ENCODE results near the gene SPPL2C. TPM values are rescaled to one million over a fixed set of nuclear protein-coding genes. Genes with fewer than 3 reads are reported as not detected.

The SPPL2C gene
- total and polyA plus RNA-seq, 2 of the 8 experiments (the other 6 are each of a cell fraction or from before 2014, with no cell fraction given), result not detected

DNA sequence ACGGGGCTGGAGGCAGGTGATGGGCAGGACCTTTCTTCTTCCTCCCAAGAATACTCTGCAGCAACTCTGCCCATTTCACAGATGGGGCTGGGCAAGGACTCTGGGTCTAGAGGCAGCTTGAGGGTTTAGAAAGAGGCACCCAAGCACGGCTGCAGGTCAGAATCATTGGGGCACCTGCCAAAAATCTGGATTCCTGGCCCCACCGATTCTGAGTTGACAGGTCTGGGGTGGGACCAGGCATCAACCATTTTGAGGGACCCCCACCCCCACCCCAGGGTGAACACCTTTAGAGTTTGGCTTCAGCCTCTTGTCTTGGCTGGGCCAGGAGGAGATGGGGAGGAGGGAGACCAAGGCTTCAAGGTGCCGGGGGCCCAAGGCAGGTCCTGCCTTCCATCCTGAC, 5.3 kb downstream of the SPPL2C start (continued):
- no peak for TF ChIP-seq SAP30 (IDR thresholded peaks at IDR 0.05; ENCODE audit: insufficient read depth, insufficient replicate concordance, low read length)
- no peak for TF ChIP-seq RXRA (IDR thresholded peaks at IDR 0.05; ENCODE audit: insufficient read depth, low read depth, low read length)
- no peak for TF ChIP-seq GABPA (IDR thresholded peaks at IDR 0.05; ENCODE audit: borderline replicate concordance, insufficient read depth, low read length)
- TF ChIP-seq EZH2 (IDR thresholded peaks at IDR 0.05; ENCODE audit: low read depth, low read length, severe bottlenecking), result no peak
- TF ChIP-seq, protein P1, sequence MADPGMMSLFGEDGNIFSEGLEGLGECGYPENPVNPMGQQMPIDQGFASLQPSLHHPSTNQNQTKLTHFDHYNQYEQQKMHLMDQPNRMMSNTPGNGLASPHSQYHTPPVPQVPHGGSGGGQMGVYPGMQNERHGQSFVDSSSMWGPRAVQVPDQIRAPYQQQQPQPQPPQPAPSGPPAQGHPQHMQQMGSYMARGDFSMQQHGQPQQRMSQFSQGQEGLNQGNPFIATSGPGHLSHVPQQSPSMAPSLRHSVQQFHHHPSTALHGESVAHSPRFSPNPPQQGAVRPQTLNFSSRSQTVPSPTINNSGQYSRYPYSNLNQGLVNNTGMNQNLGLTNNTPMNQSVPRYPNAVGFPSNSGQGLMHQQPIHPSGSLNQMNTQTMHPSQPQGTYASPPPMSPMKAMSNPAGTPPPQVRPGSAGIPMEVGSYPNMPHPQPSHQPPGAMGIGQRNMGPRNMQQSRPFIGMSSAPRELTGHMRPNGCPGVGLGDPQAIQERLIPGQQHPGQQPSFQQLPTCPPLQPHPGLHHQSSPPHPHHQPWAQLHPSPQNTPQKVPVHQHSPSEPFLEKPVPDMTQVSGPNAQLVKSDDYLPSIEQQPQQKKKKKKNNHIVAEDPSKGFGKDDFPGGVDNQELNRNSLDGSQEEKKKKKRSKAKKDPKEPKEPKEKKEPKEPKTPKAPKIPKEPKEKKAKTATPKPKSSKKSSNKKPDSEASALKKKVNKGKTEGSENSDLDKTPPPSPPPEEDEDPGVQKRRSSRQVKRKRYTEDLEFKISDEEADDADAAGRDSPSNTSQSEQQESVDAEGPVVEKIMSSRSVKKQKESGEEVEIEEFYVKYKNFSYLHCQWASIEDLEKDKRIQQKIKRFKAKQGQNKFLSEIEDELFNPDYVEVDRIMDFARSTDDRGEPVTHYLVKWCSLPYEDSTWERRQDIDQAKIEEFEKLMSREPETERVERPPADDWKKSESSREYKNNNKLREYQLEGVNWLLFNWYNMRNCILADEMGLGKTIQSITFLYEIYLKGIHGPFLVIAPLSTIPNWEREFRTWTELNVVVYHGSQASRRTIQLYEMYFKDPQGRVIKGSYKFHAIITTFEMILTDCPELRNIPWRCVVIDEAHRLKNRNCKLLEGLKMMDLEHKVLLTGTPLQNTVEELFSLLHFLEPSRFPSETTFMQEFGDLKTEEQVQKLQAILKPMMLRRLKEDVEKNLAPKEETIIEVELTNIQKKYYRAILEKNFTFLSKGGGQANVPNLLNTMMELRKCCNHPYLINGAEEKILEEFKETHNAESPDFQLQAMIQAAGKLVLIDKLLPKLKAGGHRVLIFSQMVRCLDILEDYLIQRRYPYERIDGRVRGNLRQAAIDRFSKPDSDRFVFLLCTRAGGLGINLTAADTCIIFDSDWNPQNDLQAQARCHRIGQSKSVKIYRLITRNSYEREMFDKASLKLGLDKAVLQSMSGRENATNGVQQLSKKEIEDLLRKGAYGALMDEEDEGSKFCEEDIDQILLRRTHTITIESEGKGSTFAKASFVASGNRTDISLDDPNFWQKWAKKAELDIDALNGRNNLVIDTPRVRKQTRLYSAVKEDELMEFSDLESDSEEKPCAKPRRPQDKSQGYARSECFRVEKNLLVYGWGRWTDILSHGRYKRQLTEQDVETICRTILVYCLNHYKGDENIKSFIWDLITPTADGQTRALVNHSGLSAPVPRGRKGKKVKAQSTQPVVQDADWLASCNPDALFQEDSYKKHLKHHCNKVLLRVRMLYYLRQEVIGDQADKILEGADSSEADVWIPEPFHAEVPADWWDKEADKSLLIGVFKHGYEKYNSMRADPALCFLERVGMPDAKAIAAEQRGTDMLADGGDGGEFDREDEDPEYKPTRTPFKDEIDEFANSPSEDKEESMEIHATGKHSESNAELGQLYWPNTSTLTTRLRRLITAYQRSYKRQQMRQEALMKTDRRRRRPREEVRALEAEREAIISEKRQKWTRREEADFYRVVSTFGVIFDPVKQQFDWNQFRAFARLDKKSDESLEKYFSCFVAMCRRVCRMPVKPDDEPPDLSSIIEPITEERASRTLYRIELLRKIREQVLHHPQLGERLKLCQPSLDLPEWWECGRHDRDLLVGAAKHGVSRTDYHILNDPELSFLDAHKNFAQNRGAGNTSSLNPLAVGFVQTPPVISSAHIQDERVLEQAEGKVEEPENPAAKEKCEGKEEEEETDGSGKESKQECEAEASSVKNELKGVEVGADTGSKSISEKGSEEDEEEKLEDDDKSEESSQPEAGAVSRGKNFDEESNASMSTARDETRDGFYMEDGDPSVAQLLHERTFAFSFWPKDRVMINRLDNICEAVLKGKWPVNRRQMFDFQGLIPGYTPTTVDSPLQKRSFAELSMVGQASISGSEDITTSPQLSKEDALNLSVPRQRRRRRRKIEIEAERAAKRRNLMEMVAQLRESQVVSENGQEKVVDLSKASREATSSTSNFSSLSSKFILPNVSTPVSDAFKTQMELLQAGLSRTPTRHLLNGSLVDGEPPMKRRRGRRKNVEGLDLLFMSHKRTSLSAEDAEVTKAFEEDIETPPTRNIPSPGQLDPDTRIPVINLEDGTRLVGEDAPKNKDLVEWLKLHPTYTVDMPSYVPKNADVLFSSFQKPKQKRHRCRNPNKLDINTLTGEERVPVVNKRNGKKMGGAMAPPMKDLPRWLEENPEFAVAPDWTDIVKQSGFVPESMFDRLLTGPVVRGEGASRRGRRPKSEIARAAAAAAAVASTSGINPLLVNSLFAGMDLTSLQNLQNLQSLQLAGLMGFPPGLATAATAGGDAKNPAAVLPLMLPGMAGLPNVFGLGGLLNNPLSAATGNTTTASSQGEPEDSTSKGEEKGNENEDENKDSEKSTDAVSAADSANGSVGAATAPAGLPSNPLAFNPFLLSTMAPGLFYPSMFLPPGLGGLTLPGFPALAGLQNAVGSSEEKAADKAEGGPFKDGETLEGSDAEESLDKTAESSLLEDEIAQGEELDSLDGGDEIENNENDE (IDR thresholded peaks at IDR 0.05; ENCODE audit: insufficient replicate concordance, low read length), result no peak
- TF ChIP-seq, protein P2, sequence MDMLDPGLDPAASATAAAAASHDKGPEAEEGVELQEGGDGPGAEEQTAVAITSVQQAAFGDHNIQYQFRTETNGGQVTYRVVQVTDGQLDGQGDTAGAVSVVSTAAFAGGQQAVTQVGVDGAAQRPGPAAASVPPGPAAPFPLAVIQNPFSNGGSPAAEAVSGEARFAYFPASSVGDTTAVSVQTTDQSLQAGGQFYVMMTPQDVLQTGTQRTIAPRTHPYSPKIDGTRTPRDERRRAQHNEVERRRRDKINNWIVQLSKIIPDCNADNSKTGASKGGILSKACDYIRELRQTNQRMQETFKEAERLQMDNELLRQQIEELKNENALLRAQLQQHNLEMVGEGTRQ (IDR thresholded peaks at IDR 0.05; ENCODE audit: low read length), result no peak
- no peak for TF ChIP-seq EGR1 (IDR thresholded peaks at IDR 0.05; ENCODE audit: borderline replicate concordance, low read depth, low read length)
- no peak for TF ChIP-seq BCL11A (IDR thresholded peaks at IDR 0.05; ENCODE audit: low read depth in 2 of 2, low read length in 2 of 2)

Data from H1 (cell line).